GM23338 (cell line): ENCODE data around the gene LEPR. TPM values are rescaled to one million over a fixed set of nuclear protein-coding genes. Genes with fewer than 3 reads are reported as not detected.

Experiments used
- ATAC-seq: fragments of 200-7000 bp; cut with Tn5 transposase; 3 replicates; pipeline ENCODE4 v1.9.1; 2020
- DNase-seq: peaks from one replicate; pipeline ENCODE4 v3.0.0-alpha.2; 2015; ENCODE audit warnings: low spot score
- H2AFZ ChIP-seq: fragments of 200-600 bp; sonication (generic); 2 replicates; pipeline ENCODE4 v1.8.0; 2016; ENCODE audit warnings: antibody characterized with exemption, mild to moderate bottlenecking, moderate library complexity
- H3F3A ChIP-seq: fragments of 200-600 bp; sonication (generic); replicated peaks from 2 replicates; pipeline ENCODE4 v1.8.0; 2017; ENCODE audit warnings: antibody characterized with exemption, mixed run types, low read depth
- H3K27ac ChIP-seq: fragments of 200-600 bp; sonication (generic); 2 replicates; pipeline ENCODE4 v1.6.1; 2016; ENCODE audit warnings: low read depth
- H3K27me3 ChIP-seq: fragments of 200-600 bp; sonication (generic); 2 replicates; pipeline ENCODE4 v1.8.0; 2016; ENCODE audit warnings: mild to moderate bottlenecking, mixed run types, moderate library complexity; ENCODE audit not compliant: insufficient read depth
- H3K36me3 ChIP-seq: fragments of 200-600 bp; sonication (generic); 2 replicates; pipeline ENCODE4 v1.8.0; 2016; ENCODE audit warnings: mild to moderate bottlenecking; ENCODE audit not compliant: insufficient read depth
- H3K4me1 ChIP-seq: fragments of 200-600 bp; sonication (generic); 2 replicates; pipeline ENCODE4 v1.8.0; 2016; ENCODE audit warnings: mild to moderate bottlenecking, moderate library complexity; ENCODE audit not compliant: insufficient read depth
- H3K4me2 ChIP-seq: fragments of 200-600 bp; sonication (generic); 2 replicates; pipeline ENCODE4 v1.7.1; 2017; ENCODE audit warnings: mixed run types
- H3K4me3 ChIP-seq: fragments of 200-600 bp; sonication (generic); 2 replicates; pipeline ENCODE4 v1.6.1; 2016; ENCODE audit warnings: mixed run types
- H3K79me2 ChIP-seq: fragments of 200-600 bp; sonication (generic); replicated peaks from 2 replicates; pipeline ENCODE4 v1.8.0; 2017; ENCODE audit warnings: mild to moderate bottlenecking; ENCODE audit not compliant: insufficient read depth
- H3K9me2 ChIP-seq: fragments of 200-600 bp; sonication (generic); 2 replicates; pipeline ENCODE4 v1.8.0; 2017; ENCODE audit not compliant: insufficient read depth
- H4K20me1 ChIP-seq: fragments of 200-600 bp; sonication (generic); replicated peaks from 2 replicates; pipeline ENCODE4 v1.8.0; 2017; ENCODE audit warnings: mild to moderate bottlenecking; ENCODE audit not compliant: insufficient read depth
- H3K27ac Mint-ChIP-seq: 2 replicates; pipeline ENCODE4 v1.8.0; 2020; ENCODE audit warnings: inconsistent platforms, mild to moderate bottlenecking, moderate library complexity, mixed read lengths
- H3K27me3 Mint-ChIP-seq: 3 replicates; pipeline ENCODE4 v1.8.0; 2022; ENCODE audit warnings: low read depth, mild to moderate bottlenecking, moderate library complexity, mixed read lengths, inconsistent platforms; ENCODE audit not compliant: insufficient read depth, poor library complexity
- H3K36me3 Mint-ChIP-seq: 3 replicates; pipeline ENCODE4 v1.8.0; 2021; ENCODE audit warnings: low read depth, mild to moderate bottlenecking, inconsistent platforms, moderate library complexity, mixed read lengths
- H3K4me1 Mint-ChIP-seq: 3 replicates; pipeline ENCODE4 v1.8.0; 2020; ENCODE audit warnings: mild to moderate bottlenecking, inconsistent platforms, mixed read lengths
- H3K4me3 Mint-ChIP-seq: 3 replicates; pipeline ENCODE4 v1.8.0; 2021; ENCODE audit warnings: moderate library complexity, mild to moderate bottlenecking, inconsistent platforms, mixed read lengths
- H3K9me3 Mint-ChIP-seq: 3 replicates; pipeline ENCODE4 v1.8.0; 2020; ENCODE audit warnings: moderate library complexity, mild to moderate bottlenecking, inconsistent platforms, mixed read lengths
- CREB1 ChIP-seq: fragments of 250-450 bp; sonication (Bioruptor Pico); IDR thresholded peaks from 2 replicates; pipeline ENCODE4 v1.5.0; 2020; ENCODE audit warnings: low read depth, mild to moderate bottlenecking, moderate library complexity
- CTCF ChIP-seq, 2 experiments: fragments of 200-600 bp in 1 of 2; sonication (generic) in 1 of 2; conservative IDR thresholded peaks; 2 replicates each; pipeline versions ENCODE4 v1.5.1 to v1.6.1; 2016 to 2017; ENCODE audit warnings: antibody characterized with exemption in 2 of 2, low read depth in 2 of 2, mild to moderate bottlenecking in 2 of 2, moderate library complexity in 1 of 2
- ETS1 ChIP-seq: IDR thresholded peaks from 2 replicates; pipeline ENCODE4 v1.6.1; 2016; ENCODE audit warnings: antibody characterized with exemption
- EZH2 ChIP-seq: fragments of 200-600 bp; sonication (generic); IDR thresholded peaks from one replicate; pipeline ENCODE4 v1.8.0; 2017; ENCODE audit warnings: antibody characterized with exemption, mild to moderate bottlenecking, low read depth; ENCODE audit not compliant: unreplicated experiment
- EZH2phosphoT487 ChIP-seq: fragments of 200-600 bp; sonication (generic); IDR thresholded peaks from one replicate; pipeline ENCODE4 v1.8.1; 2018; ENCODE audit warnings: antibody characterized with exemption; ENCODE audit not compliant: unreplicated experiment
- JUNB ChIP-seq: IDR thresholded peaks from one replicate; pipeline ENCODE4 v1.6.1; 2016; ENCODE audit warnings: antibody characterized with exemption; ENCODE audit not compliant: unreplicated experiment
- NANOG ChIP-seq: IDR thresholded peaks from 2 replicates; pipeline ENCODE4 v1.6.1; 2016; ENCODE audit warnings: antibody characterized with exemption, borderline replicate concordance
- POLR2AphosphoS5 ChIP-seq: IDR thresholded peaks from 2 replicates; pipeline ENCODE4 v1.6.1; 2016; ENCODE audit warnings: antibody characterized with exemption, low read depth
- REST ChIP-seq: IDR thresholded peaks from one replicate; pipeline ENCODE4 v1.6.1; 2018; ENCODE audit warnings: antibody characterized with exemption; ENCODE audit not compliant: unreplicated experiment
- STAT1 ChIP-seq: IDR thresholded peaks from one replicate; pipeline ENCODE4 v1.6.1; 2016; ENCODE audit warnings: antibody characterized with exemption; ENCODE audit not compliant: unreplicated experiment
- ZNF114 ChIP-seq: fragments of 250-450 bp; sonication (Bioruptor Pico); IDR thresholded peaks from 2 replicates; pipeline ENCODE4 v1.5.0; 2020; ENCODE audit warnings: mild to moderate bottlenecking, moderate library complexity
- ZNF331 ChIP-seq: fragments of 250-450 bp; sonication (Bioruptor Pico); IDR thresholded peaks from 2 replicates; pipeline ENCODE4 v1.5.0; 2020; ENCODE audit warnings: low read depth, mild to moderate bottlenecking, moderate library complexity
- ZNF462 ChIP-seq: fragments of 250-450 bp; sonication (Bioruptor Pico); IDR thresholded peaks from 2 replicates; pipeline ENCODE4 v1.5.0; 2020; ENCODE audit warnings: mild to moderate bottlenecking, moderate library complexity
- polyA plus RNA-seq: library from polyadenylated mRNA; unstranded; fragments of >200 nt; fragmentation: Nextera tagmentation; extraction: Ambion mirVana; gene quantifications from 2 replicates; pipeline ENCODE4 v1.2.1, GENCODE V29; 2016
- total RNA-seq: library from RNA; depleted of rRNA; stranded (reverse); fragments of >200 nt; shearing (Covaris generic); gene quantifications from 2 replicates; pipeline ENCODE4 v1.2.3, GENCODE V29; 2014

The LEPR gene
- total and polyA plus RNA-seq, 2 experiments from 2014 or later, result 2.1 to 4.7 TPM

- DNase-seq (no peak), ATAC-seq (no peak)
- Histone ChIP-seq H3K79me2 (no peaks in the 10 kb centered on the region), H3K36me3 (no peaks in the 10 kb centered on the region; the same call in 1 of the 2 replicates), H3K4me3 (no peak overlapping the region), H3K4me2 (no peak overlapping the region), H3F3A (no peaks in the 10 kb centered on the region), H4K20me1 (no peaks in the 10 kb centered on the region), H3K27me3 (no peaks in the 10 kb centered on the region), H3K9me2 (no peaks in the 10 kb centered on the region), H3K4me1 (peaks cover 5% of the 10 kb centered on the region), H2AFZ (no peak overlapping the region), H3K27ac (no peak overlapping the region)
- peaks cover 24% of the 10 kb centered on the region for H3K36me3 Mint-ChIP-seq
- H3K27ac Mint-ChIP-seq, result no peak overlapping the region
- H3K9me3 Mint-ChIP-seq, result peaks cover 27% of the 10 kb centered on the region
- peaks cover 21% of the 10 kb centered on the region for H3K4me1 Mint-ChIP-seq
- H3K27me3 Mint-ChIP-seq, result peaks cover 2% of the 10 kb centered on the region
- no peak overlapping the region for H3K4me3 Mint-ChIP-seq
- TF ChIP-seq CTCF (conservative IDR thresholded peaks at IDR 0.05; ENCODE audit: low read depth in 2 of 2) (no peak), CREB1 (CRISPR knock-in tag) (no peak), POLR2AphosphoS5 (no peak), ZNF462 (CRISPR knock-in tag) (no peak), ETS1 (no peak), NANOG (no peak), EZH2phosphoT487 (no peak), ZNF114 (no peak), STAT1 (no peak), ZNF331 (CRISPR knock-in tag) (no peak), REST (no peak), EZH2 (no peak), JUNB (no peak)
These were observed 36.0 kb downstream of the LEPR start for GRCh38 chr1:65456481-65456880.
